GM21717 (cell line): Measurements from ENCODE around the gene RPUSD4.

Experiments
- ATAC-seq: cut with Tn5 transposase; IDR thresholded peaks from one replicate; pipeline ENCODE4 v1.9.1; 2021; ENCODE audit warnings: mild to moderate bottlenecking, moderate library complexity; ENCODE audit not compliant: unreplicated experiment

Gene RPUSD4

DNA sequence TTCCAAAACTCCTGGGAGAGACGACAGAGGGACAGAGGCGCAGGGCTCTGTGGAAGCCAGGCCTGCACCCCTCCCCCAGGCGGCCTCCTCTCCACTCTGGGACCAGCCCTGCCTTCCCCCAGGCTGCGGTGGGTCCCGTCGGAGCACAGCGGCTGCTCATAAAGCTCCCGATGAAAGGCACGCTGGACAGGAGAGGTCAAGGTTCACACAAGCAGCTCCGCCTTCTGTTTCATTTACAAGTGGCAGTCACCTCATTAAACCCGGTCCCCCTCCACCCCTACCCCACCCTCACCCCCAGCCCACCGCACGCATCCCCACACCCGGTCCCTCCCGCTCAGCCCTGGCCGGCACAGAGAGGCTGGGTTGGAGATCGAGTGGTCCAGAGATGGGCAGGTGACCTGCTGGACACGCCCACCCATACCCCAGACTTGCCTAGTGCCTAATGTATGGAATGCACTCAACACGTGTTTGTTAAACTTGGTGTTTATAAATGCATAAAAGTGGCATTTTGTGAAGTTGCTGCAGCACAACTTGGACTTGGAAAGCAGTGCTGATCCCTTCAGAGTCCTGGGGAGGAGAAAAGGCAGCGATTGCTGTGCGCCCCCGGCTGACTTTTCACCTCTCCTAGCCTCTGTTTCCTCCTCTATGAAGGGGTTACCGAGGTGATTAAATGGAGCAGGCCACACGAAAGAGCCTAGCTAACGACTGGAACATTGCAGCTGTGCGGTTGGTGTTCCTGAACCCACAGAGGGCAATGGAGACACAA is 26.0 kb downstream of the RPUSD4 start:
- no peak for ATAC-seq

DNA sequence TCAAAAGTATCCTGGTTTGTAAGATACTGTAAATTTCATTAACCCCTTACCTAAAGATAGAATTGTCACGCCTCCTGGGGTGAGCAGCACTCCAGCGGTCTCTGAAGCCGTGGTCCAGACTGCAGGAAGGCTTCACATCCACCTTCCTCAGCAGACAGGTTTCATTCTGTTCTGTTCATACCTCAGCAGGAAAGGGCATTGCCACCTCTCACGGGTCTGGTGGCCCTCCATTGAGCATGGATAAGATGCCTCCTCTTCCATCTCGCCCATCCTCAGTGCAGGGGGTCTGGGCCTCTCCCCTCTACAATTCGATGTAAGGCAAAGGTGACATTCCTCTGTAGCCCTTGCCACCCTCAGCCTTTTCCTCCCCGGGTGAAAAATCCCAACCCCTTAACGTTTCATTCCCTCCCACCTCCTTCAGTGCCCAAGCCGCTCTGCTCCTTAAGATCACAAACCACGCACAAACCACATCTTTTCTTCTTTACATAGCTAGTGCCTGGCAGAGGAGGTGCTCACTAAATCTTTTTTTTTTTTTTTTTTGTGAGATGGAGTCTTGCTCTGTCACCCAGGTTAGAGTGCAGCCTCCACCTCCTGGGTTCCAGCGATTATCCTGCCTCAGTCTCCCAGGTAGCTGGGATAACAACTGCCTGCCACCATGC is 28.5 kb downstream of the RPUSD4 start:
- no peak for ATAC-seq

DNA sequence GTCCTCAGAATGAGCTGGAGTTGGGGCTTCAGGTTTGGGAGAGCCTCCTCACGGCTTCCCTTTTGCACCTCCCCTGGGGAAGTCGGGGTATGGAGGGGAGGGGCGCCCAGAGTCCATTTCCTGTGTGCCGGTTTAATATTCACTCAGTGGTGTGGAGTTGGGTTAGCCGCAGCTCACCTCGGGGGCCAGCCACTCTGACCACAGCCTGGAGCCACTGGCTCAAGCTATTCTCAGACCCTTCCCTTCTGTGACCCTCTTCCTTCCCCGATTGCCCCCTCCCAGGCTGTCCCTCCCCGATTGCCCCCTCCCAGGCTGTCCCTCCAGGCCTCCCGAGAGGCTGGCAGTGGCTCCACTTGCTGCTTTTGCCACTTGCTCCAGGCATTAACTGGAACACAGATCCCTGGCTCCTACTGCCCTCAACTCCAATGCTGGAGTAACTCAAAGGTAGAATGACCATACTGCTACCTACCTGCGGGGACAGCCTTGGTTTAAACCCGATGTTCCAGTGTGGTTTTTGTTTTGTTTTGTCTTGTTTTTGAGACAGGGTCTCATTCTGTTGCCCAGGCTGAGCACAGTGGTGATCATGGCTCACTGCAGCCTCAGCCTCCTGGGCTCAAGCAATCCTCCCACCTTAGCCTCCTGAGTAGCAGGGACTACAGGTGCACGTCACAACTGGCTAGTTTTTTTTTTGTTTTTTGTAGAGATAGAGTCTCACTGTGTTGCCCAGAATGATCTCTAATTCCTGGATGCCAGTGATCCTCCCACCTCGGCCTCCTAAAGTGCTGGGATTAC is 29.3 kb downstream of the RPUSD4 start:
- no peak for ATAC-seq

DNA sequence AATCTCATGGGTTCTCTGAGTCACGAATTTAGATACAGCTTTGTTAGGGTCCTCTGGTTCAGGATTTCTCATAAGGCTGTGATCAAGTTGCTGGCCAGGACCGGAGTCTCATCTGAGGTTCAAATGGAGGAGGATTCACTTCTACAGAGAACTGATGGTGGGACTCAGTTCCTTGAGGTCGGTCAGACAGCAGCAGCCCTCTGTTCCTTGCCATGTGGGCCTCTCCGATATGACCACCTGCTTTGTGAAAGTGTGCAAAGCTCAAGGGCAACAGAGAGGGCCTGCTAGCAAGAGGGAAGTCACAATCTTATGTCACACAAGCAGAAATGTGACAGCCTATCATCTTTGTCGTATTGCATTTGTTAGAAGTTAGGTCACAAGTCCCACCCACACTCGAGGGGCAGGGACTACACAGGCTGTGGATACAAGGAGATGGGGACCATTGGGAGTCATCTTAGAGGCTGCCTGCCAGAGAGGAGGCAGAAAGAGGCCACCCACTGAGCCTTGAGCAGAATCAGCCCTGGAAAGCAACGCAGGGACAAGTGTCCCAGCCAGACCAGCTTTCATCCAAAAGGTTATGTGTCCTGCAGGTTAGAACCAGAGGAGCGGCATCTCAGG is 34.5 kb downstream of the RPUSD4 start:
- no peak for ATAC-seq

DNA sequence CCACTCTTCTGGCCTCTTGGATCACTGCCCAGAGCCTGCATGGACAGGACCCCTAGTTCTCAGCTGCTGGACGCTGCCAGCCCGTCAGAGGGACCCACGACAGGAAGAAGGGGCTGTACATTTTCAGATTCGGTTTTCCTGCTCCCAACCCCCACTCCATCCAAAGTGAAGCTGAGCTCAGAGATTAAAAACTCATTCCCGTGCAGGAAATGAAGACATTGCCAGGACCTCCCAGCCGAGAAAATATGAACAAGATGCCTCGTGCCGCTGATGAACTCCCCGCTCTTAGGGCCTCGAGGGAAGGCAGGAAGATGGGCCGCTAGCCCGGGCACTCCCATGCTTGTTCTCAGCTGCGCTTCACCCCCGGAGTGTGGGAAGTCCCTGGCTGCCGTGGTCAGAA is 36.1 kb downstream of the RPUSD4 start:
- ATAC-seq, result no peak

DNA sequence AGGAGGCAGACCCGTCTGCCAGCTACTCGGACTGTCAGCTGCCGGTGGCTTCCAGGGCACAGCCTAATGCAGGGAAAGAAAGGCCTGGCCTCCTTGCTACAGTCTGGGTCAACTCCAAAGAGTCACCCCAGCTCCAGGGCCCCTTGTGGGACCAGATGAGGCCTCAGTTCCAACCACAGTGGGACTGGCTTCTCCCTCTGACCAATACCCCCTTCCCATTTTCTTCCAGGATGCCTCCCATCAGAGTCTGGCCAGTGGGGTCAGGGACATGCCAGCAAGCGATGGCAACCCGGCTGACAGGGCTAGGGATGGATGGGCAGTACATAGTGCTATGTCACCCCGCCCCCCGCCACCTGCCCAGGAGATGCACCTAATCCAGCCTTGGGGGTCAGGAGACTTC is 36.6 kb downstream of the RPUSD4 start:
- no peak for ATAC-seq

DNA sequence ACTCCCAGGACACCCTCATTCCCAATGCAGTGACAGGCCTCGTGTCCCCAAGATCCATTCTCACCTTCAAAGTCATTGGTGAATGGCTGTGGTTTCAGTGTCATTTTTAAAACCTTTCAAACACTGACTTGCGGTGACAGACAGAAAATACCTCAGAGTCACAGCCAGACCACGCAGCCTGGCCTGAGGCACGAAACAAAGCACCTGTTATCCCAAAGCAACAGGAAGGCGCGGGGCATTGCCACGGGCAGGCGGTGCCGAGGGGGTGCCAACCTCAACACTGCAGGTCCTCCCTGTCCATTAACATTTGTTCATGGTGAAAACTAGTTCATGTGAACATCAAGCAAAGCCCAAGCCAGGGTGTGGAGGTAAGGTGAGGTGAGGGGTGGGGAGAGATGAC is 38.2 kb downstream of the RPUSD4 start:
- no peak for ATAC-seq

DNA sequence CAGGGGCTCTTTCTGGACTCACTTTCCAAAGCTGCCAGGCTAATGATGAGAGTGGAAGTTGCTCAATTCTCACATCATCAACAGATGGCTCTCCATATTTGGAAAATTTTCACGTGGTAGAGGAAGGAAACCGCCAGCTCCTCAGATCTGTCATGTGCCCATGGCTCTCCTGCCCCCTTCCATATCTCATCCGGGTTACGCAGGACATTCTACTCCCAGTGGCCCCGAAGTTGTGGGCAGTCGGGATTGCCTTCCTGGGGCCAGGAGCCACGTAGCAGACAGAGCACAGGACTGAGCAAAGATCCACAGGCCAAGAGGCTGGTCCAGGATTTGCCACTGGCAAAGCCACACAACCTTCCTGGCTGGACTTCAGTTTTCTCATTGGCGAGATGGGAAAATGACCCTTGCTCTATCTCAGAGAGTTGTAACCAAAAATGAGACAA is 38.8 kb downstream of the RPUSD4 start:
- ATAC-seq, result no peak

DNA sequence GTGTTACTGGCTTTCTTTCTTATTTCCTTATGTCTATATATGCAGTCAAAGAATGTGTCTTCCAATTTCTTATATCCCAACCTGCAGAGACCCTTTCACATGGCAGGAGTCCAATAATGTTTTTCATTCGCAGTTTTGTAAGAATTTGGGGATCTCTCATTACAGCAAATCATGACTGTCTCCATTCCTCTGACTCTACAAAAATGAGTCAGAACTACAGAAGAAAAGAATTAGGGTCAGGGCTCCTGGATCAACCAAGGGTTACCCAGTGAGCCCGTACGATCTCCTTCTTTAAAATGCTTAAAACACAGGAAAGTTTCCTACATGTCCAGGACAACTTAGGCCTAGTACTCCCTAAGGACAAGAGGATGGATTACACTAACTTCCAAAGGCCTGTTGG is 42.2 kb downstream of the RPUSD4 start:
- no peak for ATAC-seq

DNA sequence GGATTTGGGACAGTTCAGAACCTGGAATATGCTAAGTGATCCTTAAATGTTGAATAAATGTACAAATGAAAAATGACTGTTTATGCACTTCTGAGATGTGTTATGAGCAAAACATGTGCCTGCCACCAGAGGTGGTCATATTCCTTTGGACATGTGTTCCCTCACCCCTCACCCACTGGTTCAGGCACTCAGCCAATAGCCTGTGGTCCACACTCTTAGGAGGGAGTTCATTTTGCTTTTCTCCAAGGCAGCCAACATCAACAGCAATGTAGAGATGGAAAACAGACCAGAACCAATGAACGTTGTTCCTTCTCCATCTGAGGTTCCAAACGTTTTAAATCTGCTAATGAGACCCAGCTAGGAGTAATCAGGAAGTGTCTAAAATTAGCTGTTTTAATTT is 44.0 kb downstream of the RPUSD4 start:
- no peak for ATAC-seq

DNA sequence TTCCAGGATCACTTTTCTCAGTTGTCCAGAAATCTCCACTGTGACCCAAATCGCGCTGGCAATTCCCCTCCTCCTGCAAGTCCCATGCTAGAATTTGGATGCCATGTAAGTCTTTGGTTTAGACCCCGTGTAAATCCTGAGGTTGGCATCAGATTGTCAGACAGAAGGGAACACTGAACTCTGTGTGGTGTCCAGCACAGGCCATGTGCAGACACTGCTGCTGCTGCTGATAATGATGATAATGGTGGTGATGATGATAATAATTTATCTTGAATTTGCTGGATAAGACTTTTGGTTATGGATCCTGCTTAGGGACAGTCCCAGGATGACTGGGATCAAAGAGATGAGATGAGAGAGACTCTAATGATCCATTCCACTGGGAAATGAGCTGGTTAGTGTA is 45.0 kb downstream of the RPUSD4 start:
- no peak for ATAC-seq

DNA sequence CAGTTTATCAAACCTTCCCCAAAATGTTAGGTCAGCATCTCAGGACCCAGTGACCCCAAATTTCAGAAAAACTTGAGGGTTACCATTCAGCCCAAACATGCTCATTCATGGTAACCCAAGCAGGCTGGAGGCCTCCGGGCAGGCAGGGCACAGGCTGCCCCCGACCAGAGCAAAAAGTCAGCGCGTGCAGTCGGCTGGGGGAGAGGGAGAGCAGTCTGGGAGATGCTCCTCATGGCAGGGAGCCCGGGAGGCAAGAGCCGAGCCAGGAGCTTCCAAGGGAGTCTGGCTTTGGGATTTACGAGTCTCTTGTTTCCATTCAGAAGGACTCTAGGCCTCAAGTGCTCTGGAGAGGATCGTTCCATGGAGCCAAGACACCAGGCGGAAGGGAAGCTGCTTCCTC is 45.7 kb downstream of the RPUSD4 start:
- ATAC-seq, result no peak

DNA sequence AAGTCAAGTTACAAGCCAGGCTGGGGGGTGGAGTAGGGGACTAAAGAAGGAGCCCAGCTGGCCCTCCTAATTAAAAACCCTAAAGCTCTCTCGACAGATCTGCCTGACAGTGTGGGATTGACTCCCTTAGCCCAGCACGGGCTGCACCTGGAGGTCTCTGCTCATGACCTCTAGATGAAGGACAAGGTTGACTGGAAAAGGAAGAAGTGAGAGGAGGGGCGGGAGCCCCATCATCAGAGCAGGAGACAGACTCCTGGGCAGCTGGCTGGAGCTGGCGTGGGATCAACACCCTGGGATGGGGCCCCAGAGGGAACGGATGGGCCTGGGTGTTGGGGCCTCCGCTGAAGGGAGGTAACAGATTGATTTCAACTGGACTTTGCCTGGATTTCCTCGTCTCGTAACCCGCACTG is 46.1 kb downstream of the RPUSD4 start:
- ATAC-seq, result no peak

DNA sequence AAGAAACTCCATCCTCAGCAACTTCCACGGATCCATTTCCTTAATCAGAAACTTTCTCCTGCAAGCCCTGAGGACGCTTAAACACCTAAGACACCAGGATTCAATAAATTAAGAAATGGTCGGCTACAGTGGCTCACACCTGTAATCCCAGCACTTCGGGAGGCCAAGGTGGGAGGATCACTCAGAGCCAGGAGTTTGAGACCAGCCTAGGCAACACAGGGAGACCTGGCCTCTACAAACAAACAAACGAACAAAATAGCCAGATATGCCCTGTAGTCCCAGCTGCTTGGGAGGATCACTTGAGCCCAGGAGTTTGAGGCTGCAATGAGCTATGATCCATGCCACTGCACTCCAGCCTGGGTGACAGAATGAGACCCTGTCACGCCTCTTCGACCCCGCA is 46.7 kb downstream of the RPUSD4 start:
- ATAC-seq, result no peak

DNA sequence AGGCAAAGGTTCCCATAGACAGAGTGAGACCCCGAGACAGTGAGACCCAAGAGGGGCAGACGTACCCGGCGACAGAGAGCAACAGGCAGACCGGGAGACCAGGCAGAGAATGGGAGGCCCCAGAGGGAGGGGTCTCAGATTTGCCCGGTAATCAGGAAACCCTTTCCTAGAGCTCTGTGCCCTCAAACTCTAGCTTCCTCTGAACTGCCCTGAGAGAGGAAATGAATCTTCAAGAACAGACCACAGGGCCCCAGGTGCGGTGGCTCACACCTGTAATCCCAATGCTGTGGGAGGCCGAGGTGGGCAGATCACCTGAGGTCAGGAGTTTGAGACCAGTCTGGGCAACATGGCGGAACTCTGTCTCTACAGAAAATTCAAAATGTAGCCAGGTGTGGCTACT is 47.7 kb downstream of the RPUSD4 start:
- ATAC-seq, result no peak

DNA sequence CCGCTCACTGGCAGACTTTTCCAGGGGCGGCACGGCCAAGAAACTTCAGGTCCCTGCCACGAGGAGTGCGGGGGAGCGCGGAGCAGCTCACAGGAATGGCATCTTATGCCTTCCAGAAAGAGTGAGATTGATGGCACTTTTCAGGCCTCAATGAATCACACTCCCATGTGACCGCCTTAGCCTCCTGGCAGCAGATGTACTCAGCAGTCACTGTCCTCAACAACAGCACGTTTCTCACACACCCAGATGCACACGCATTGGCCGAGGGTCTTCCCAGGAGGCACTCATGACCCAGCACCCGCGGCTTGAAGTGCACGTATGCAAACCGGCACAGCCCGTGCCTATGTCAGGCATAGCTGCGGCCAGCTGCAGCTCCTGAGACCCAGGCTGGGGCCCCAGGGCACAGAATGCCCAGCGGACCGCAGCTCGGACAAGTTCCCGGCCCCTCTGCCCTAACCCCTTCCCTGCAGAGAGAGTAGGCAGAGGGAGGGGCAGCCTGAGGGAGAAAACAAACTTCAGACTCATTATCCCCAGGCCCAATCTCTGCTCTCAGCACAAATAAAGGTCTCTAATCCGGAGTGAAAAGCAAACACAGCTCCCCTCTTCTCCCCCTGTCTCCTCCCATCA is 48.3 kb downstream of the RPUSD4 start:
- ATAC-seq, result no peak

DNA sequence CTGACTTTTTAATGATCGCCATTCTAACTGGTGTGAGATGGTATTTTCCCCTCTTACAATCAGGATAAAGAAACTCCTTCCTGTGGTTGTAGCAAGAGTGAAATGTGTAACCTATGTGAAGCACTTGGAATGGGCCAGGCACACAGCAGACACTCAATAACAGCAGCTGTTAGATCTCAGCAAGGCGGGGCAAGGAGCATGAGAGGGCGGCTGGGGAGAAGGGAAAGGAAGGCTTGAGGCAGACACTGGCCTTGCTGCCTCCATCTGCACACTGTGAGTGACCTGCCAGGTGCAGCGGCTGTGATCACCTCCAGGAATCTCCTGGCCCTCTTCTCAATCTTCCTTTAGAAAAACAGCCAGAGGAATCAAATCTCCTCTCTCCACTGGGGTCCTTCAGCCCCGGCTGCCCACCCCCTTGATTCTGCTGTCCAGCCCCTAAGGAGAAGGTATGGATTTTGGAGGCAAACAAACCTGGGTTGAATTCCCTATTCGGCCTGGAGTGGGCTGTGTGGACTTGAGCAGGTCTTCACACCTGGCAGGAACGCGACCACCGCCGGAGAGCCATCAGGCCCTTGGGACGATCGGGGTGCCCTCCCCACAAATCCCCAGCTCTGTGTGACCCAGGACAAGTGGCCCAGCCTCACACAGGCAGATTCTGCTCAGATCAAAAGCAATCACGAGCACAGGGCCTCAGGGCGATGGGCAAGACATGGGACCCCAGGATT is 49.0 kb downstream of the RPUSD4 start:
- no peak for ATAC-seq

DNA sequence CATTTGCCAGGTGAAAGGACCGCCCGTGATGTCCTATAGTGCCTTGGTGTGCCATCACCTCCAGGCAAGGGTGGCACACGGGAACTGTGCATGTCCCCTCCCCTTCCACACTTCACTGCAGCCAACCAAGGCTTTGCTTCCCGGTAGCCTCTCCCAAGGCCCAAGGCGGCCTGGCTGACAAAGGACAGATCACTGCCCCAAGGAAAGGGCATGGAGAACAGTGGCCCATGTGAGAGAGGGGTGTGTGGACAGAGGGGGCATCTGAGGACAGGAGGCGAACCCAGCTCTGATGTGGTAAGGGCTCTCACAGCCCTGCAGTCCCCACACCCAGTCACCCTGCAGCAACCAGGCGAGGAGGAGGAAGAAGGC is 50.4 kb downstream of the RPUSD4 start:
- no peak for ATAC-seq

DNA sequence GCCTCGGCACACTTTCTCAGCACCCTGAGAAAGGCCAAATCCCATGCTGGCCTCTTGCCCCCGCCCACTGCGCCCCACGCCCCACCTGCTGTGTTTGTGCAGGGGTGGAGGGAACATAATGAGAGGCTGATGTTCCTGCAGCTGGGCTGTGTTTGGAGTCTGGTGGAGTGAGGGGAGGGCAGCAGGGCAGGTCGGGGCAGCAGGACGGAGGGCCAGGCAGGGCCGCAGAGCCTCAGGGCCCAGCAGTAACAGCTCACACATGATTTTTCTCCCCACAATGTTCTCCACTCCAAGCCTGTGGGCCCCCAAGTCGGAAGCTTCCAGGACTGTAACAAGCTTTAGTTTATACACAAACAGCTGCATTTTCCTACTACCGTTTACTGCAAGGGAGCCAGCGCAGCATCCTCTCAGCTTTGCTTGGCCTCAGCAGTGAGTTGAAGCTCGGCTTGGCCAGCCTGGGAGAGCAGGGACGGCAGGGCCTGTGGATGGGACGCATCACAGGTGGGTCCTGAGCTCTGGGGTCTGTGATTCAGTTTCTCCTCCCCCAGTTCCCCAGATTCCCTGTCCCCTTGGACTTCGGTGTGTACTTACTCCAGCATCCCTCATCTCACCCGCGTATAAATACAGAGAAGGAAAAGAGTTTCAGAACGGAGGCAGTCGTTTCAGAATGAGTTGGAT is 51.0 kb downstream of the RPUSD4 start:
- ATAC-seq, result no peak
